Measurements from ENCODE around the gene OVCH2. TPM values are rescaled to one million over a fixed set of nuclear protein-coding genes. Genes with fewer than 3 reads are reported as not detected.

The OVCH2 gene
- total and polyA plus RNA-seq, 10 of the 15 experiments (the other 5 are each of a cell fraction or from before 2014, with no cell fraction given) = not detected

DNA sequence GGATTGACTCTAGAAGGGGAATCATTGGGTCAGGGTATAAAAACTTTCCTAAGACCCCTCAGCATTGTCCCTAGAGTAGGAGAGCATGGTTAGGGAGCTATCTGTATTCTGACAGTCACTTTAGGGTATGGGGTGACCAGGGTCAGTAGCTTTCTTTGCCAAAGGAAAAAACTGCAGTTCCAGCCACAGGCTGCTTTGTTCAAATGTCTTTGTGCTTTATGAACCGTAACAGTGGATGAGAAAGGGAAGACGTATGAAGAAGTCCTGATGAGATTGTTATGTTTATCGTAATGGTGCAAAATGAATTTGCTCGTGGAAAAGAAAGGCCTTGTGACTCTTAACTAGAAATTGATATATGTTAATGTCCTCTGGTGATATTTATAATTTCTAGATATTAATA is 63.0 kb downstream of the OVCH2 start:
- SMC1A ChIA-PET (ENCODE audit: uncharacterized antibody, unreplicated experiment) = interaction anchor here (0.7 to 1.7 kb wide), 7 partner anchors 11 to 290 kb away, joined by 3 to 5 read pairs (median 4); no protein-coding TSS in a partner anchor
- Histone ChIP-seq H3K9ac (ENCODE audit: control insufficient read depth, insufficient read depth, low read length) (no peak overlapping the region), H3K36me3 (ENCODE audit: control insufficient read depth in 2 of 2, insufficient read depth in 2 of 2, low read length in 1 of 2) (peaks cover 8 to 15% of the 10 kb centered on the region in 2 experiments), H3K27ac (ENCODE audit: control insufficient read depth, insufficient read depth) (no peak overlapping the region), H3K4me1 (ENCODE audit: control insufficient read depth, insufficient read depth, low read length) (peaks cover 3% of the 10 kb centered on the region; the same call in 1 of the 2 replicates), H3K4me3 (no peak overlapping the region), H2AFZ (ENCODE audit: control insufficient read depth, low read depth, low read length) (no peak overlapping the region), H4K20me1 (ENCODE audit: control insufficient read depth, insufficient read depth) (no peaks in the 10 kb centered on the region), H3K27me3 (replicated peaks in 1 of 2; ENCODE audit: control insufficient read depth in 2 of 2, insufficient read depth in 2 of 2, low read length in 1 of 2) (no peaks in the 10 kb centered on the region), H3K4me2 (ENCODE audit: control insufficient read depth, insufficient read depth) (no peak overlapping the region), H3K79me2 (ENCODE audit: control insufficient read depth, insufficient read depth, low read length) (no peaks in the 10 kb centered on the region), H3K9me3 (replicated peaks; ENCODE audit: control insufficient read depth, insufficient read depth, low read length) (no peaks in the 10 kb centered on the region)
- DNase-seq (ENCODE audit: low read depth, low spot score) = no peak
- RAD21 ChIA-PET (ENCODE audit: unreplicated experiment) = interaction anchor here (0.8 to 1.2 kb wide), 2 partner anchors 10 to 201 kb away, joined by 3 to 5 read pairs; no protein-coding TSS in a partner anchor
- POLR2A ChIA-PET = no interaction called here
- WGBS (ENCODE audit: insufficient coverage, insufficient replicate concordance, low lambda C conversion rate, missing lambda C conversion rate) = 86% methylated on average over 4 of the region's 4 CpGs
- intact Hi-C loops (cut with micrococcal nuclease; ENCODE audit: unreplicated experiment) = no loop called here
- no peak for ATAC-seq
- FAIRE-seq = peak; percentile 82
- in situ Hi-C loops (cut with MboI) = no loop called here
- CTCF ChIA-PET = interaction anchor here (1.2 to 1.6 kb wide), 5 partner anchors 12 to 131 kb away, joined by 3 to 7 read pairs (median 4); no protein-coding TSS in a partner anchor
- TF ChIP-seq RUNX3 (IDR thresholded peaks at IDR 0.05; ENCODE audit: low read length) (no peak), MYC (IDR thresholded peaks at IDR 0.05; ENCODE audit: insufficient read depth, insufficient read length, insufficient replicate concordance, low read length, severe bottlenecking) (no peak), ATF7 (IDR thresholded peaks at IDR 0.05; ENCODE audit: low read depth) (no peak), CEBPB (IDR thresholded peaks at IDR 0.05; ENCODE audit: borderline replicate concordance in 1 of 2, low read depth in 2 of 2, low read length in 2 of 2) (no peak), NKRF (conservative IDR thresholded peaks at IDR 0.05) (no peak), SRF (IDR thresholded peaks at IDR 0.05; ENCODE audit: low read depth in 2 of 2, low read length in 2 of 2) (no peak), MTA3 (IDR thresholded peaks at IDR 0.05; ENCODE audit: borderline replicate concordance, low read length) (no peak), LARP7 (IDR thresholded peaks at IDR 0.05) (no peak), IRF4 (IDR thresholded peaks at IDR 0.05; ENCODE audit: low read depth, low read length) (no peak), HDAC6 (IDR thresholded peaks at IDR 0.05; ENCODE audit: unreplicated experiment) (no peak), DPF2 (IDR thresholded peaks at IDR 0.05) (no peak), NR2C1 (IDR thresholded peaks at IDR 0.05) (no peak), CHD4 (IDR thresholded peaks at IDR 0.05) (no peak), RFX5 (IDR thresholded peaks at IDR 0.05; ENCODE audit: low read depth, low read length) (no peak)
- TF ChIP-seq, protein P1, sequence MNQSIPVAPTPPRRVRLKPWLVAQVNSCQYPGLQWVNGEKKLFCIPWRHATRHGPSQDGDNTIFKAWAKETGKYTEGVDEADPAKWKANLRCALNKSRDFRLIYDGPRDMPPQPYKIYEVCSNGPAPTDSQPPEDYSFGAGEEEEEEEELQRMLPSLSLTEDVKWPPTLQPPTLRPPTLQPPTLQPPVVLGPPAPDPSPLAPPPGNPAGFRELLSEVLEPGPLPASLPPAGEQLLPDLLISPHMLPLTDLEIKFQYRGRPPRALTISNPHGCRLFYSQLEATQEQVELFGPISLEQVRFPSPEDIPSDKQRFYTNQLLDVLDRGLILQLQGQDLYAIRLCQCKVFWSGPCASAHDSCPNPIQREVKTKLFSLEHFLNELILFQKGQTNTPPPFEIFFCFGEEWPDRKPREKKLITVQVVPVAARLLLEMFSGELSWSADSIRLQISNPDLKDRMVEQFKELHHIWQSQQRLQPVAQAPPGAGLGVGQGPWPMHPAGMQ (IDR thresholded peaks at IDR 0.05; ENCODE audit: borderline replicate concordance) = no peak
- BruUV-seq (replicated peaks) = no TSS peak
